Thymus (tissue), 11 donors: ENCODE results near the gene IL21R. TPM values are rescaled to one million over a fixed set of nuclear protein-coding genes. Genes with fewer than 3 reads are reported as not detected.

Experiments used
- DNase-seq, 9 donors: peaks; one replicate each; pipeline ENCODE4 v3.0.0-alpha.2; 2013; ENCODE audit warnings: low spot score in 9 of 9, low read depth in 6 of 9, missing footprints in 1 of 9
- H3K27ac ChIP-seq, 2 donors: one replicate each; pipeline ENCODE4 v1.5.1; 2013; ENCODE audit warnings: control low read depth in 1 of 2, low read depth in 1 of 2, low read length in 1 of 2, mild to moderate bottlenecking in 1 of 2, moderate library complexity in 1 of 2
- H3K27me3 ChIP-seq, 2 donors: one replicate each; pipeline ENCODE4 v1.5.1; 2013; ENCODE audit warnings: low read length in 1 of 2; ENCODE audit not compliant: control insufficient read depth in 2 of 2, insufficient read depth in 1 of 2
- H3K36me3 ChIP-seq, 2 donors: one replicate each; pipeline ENCODE4 v1.5.1; 2013; ENCODE audit warnings: low read length in 1 of 2, mild to moderate bottlenecking in 1 of 2, moderate library complexity in 1 of 2; ENCODE audit not compliant: control insufficient read depth in 2 of 2, insufficient read depth in 2 of 2
- H3K4me1 ChIP-seq, 2 donors: one replicate each; pipeline ENCODE4 v1.5.1; 2013; ENCODE audit warnings: low read length in 2 of 2; ENCODE audit not compliant: control insufficient read depth in 2 of 2, insufficient read depth in 2 of 2
- H3K4me3 ChIP-seq, 2 donors: one replicate each; pipeline ENCODE4 v1.5.1; 2013; ENCODE audit warnings: low read length in 2 of 2, control low read depth in 1 of 2, mild to moderate bottlenecking in 1 of 2
- H3K9me3 ChIP-seq, 2 donors: one replicate each; pipeline ENCODE4 v1.5.1; 2013; ENCODE audit warnings: low read length in 1 of 2, mild to moderate bottlenecking in 1 of 2; ENCODE audit not compliant: control insufficient read depth in 2 of 2, insufficient read depth in 1 of 2
- WGBS: extraction: QIAGEN DNeasy Blood & Tissue Kit; methylation state at CpG from one replicate; pipeline ENCODE4 v1.1.7; 2013; 5-methylcytosine and 5-hydroxymethylcytosine counted together
- polyA plus RNA-seq: library from polyadenylated mRNA; stranded (reverse); fragments of 200-250 nt; gene quantifications from one replicate; pipeline ENCODE4 v1.2.3, GENCODE V29; 2013
- total RNA-seq: library from RNA; stranded (reverse); fragments of 120-200 nt; gene quantifications from one replicate; pipeline ENCODE4 v1.2.4, GENCODE V29; 2013
- donor health status: healthy.

The IL21R gene
- total and polyA plus RNA-seq, 2 donors = 10.7 to 12.8 TPM

- no peak for DNase-seq
- no peaks in the 10 kb centered on the region for H3K27me3 ChIP-seq
- peaks cover 0 to 16% of the 10 kb centered on the region in 2 donors for H3K9me3 ChIP-seq
- H3K4me1 ChIP-seq = peaks cover 22 to 64% of the 10 kb centered on the region in 2 donors
- no peak overlapping the region for H3K27ac ChIP-seq
- H3K4me3 ChIP-seq = no peak overlapping the region
- H3K36me3 ChIP-seq = no peaks in the 10 kb centered on the region
Measured at GRCh38 chr16:27370318-27370717, 31.7 kb upstream of the IL21R start.

- peaks cover 17 to 60% of the 10 kb centered on the region in 2 donors for H3K4me1 ChIP-seq
- DNase-seq = no peak
Measured at GRCh38 chr16:27373312-27373711, 28.7 kb upstream of the IL21R start.

GRCh38 chr16:27374221-27374803 is 27.7 kb upstream of the IL21R start:
- DNase-seq = peak in 1 of 9 donors; percentile 38
- Histone ChIP-seq H3K27ac (peak overlapping the region in 1 of 2 donors; percentile 56), H3K27me3 (no peaks in the 10 kb centered on the region), H3K36me3 (no peaks in the 10 kb centered on the region), H3K9me3 (peaks cover 0 to 16% of the 10 kb centered on the region in 2 donors), H3K4me3 (no peak overlapping the region), H3K4me1 (peaks cover 15 to 60% of the 10 kb centered on the region in 2 donors)
- 79% methylated on average over 8 of the region's 8 CpGs for WGBS

More at GRCh38 chr16:27373312-27373711, 28.7 kb upstream of the IL21R start:
- Histone ChIP-seq H3K36me3 (no peaks in the 10 kb centered on the region), H3K27ac (peak overlapping the region; percentile 41 to 68), H3K9me3 (peaks cover 0 to 16% of the 10 kb centered on the region in 2 donors), H3K4me3 (no peak overlapping the region), H3K27me3 (no peaks in the 10 kb centered on the region)
- over 99% methylated on average over 3 of the region's 3 CpGs for WGBS

- H3K4me3 ChIP-seq = no peak overlapping the region
- 18% methylated on average over 9 of the region's 9 CpGs for WGBS
- H3K27ac ChIP-seq = peak overlapping the region; percentile 27 to 56
- H3K36me3 ChIP-seq = no peaks in the 10 kb centered on the region
- no peaks in the 10 kb centered on the region for H3K27me3 ChIP-seq
- H3K9me3 ChIP-seq = peaks cover 0 to 11% of the 10 kb centered on the region in 2 donors
- DNase-seq = peak in 3 of 9 donors; percentile 43 to 64 (median 51)
- peaks cover 17 to 61% of the 10 kb centered on the region in 2 donors for H3K4me1 ChIP-seq
Measured at GRCh38 chr16:27374804-27375425, 27.1 kb upstream of the IL21R start.

GRCh38 chr16:27377666-27378485 is 24.1 kb upstream of the IL21R start:
- H3K27me3 ChIP-seq = no peaks in the 10 kb centered on the region
- H3K36me3 ChIP-seq = no peaks in the 10 kb centered on the region
- 68% methylated on average over 4 of the region's 4 CpGs for WGBS
- peak in 2 of 9 donors; percentile 55 to 74 for DNase-seq
- no peak overlapping the region for H3K4me3 ChIP-seq
- H3K9me3 ChIP-seq = no peaks in the 10 kb centered on the region
- H3K27ac ChIP-seq = peak overlapping the region; percentile 44 to 79
- H3K4me1 ChIP-seq = peaks cover 19 to 59% of the 10 kb centered on the region in 2 donors

GRCh38 chr16:27378871-27379481 is 23.0 kb upstream of the IL21R start:
- H3K36me3 ChIP-seq = no peaks in the 10 kb centered on the region
- 70% methylated on average over 11 of the region's 11 CpGs for WGBS
- H3K27me3 ChIP-seq = no peaks in the 10 kb centered on the region
- peaks cover 19 to 48% of the 10 kb centered on the region in 2 donors for H3K4me1 ChIP-seq
- H3K9me3 ChIP-seq = peaks cover 0 to 6% of the 10 kb centered on the region in 2 donors
- peak overlapping the region in 1 of 2 donors; percentile 31 for H3K27ac ChIP-seq
- no peak overlapping the region for H3K4me3 ChIP-seq
- peak in 1 of 9 donors; percentile 59 for DNase-seq

- H3K4me1 ChIP-seq = peaks cover 16 to 39% of the 10 kb centered on the region in 2 donors
- H3K27ac ChIP-seq = no peak overlapping the region
- no peak for DNase-seq
- H3K36me3 ChIP-seq = no peaks in the 10 kb centered on the region
- H3K9me3 ChIP-seq = peaks cover 0 to 6% of the 10 kb centered on the region in 2 donors
- H3K27me3 ChIP-seq = no peaks in the 10 kb centered on the region
- 92% methylated on average over 9 of the region's 9 CpGs for WGBS
- no peak overlapping the region for H3K4me3 ChIP-seq
Measured at GRCh38 chr16:27379919-27380318, 22.1 kb upstream of the IL21R start.

GRCh38 chr16:27381236-27381635 is 20.7 kb upstream of the IL21R start:
- peaks cover 14 to 34% of the 10 kb centered on the region in 2 donors for H3K4me1 ChIP-seq
- peaks cover 0 to 6% of the 10 kb centered on the region in 2 donors for H3K9me3 ChIP-seq
- no peaks in the 10 kb centered on the region for H3K27me3 ChIP-seq
- DNase-seq = no peak
- H3K27ac ChIP-seq = no peak overlapping the region
- H3K4me3 ChIP-seq = no peak overlapping the region
- H3K36me3 ChIP-seq = no peaks in the 10 kb centered on the region
